H1 (cell line): ENCODE measurements around the gene DNTT.

ENCODE experiments used
- CTCF ChIP-seq, 3 experiments: IDR thresholded peaks; 1 replicate in 2 of 3; 2 replicates in 1 of 3; pipeline versions ENCODE4 v1.5.1 to v1.6.1; 2011; ENCODE audit warnings: low read length in 3 of 3, mild to moderate bottlenecking in 3 of 3, inconsistent platforms in 2 of 3, low read depth in 1 of 3, moderate library complexity in 1 of 3; ENCODE audit not compliant: insufficient read depth in 1 of 3; ENCODE audit errors: control extremely low read depth in 1 of 3
- EZH2 ChIP-seq: fragments of 200-600 bp; sonication (generic); IDR thresholded peaks from 2 replicates; pipeline ENCODE4 v1.7.1; 2012; ENCODE audit warnings: low read depth, mild to moderate bottlenecking, moderate library complexity, low read length, inconsistent platforms; ENCODE audit not compliant: severe bottlenecking
- POLR2A ChIP-seq, 2 experiments: IDR thresholded peaks; 1 replicate in 1 of 2; 2 replicates in 1 of 2; pipeline ENCODE4 v1.6.1; 2011; ENCODE audit warnings: low read depth in 2 of 2, low read length in 2 of 2, mild to moderate bottlenecking in 2 of 2; ENCODE audit errors: control extremely low read depth in 1 of 2

- TF ChIP-seq EZH2, result no peak
- no peak for TF ChIP-seq CTCF (IDR thresholded peaks at IDR 0.05; ENCODE audit: control extremely low read depth in 1 of 3, insufficient read depth in 1 of 3, low read depth in 1 of 3, low read length in 3 of 3)
- no peak for TF ChIP-seq POLR2A (IDR thresholded peaks at IDR 0.05; ENCODE audit: control extremely low read depth in 1 of 2, low read depth in 2 of 2, low read length in 2 of 2)
Observed at GRCh38 chr10:96358851-96359540, 54.8 kb downstream of the DNTT start, which contains the start of gene OPALIN.
